HepG2 (cell line): Measurements from ENCODE around the gene RGL1. TPM values are rescaled to one million over a fixed set of nuclear protein-coding genes. Genes with fewer than 3 reads are reported as not detected.

Source experiments
- ATAC-seq: fragments of 200-7000 bp; cut with Tn5 transposase; 3 replicates; pipeline ENCODE4 v1.9.1; 2020; ENCODE audit warnings: mild to moderate bottlenecking, moderate library complexity
- BruUV-seq: library from RNA; stranded (reverse); fragments of 400-500 nt; replicated peaks from 2 replicates; lab custom pipeline; 2021; lab: Mats Ljungman, UMichigan
- CTCF ChIA-PET: fragments of 300-600 bp; formaldehyde crosslinking; extraction: SDS; loops from one replicate; lab custom pipeline; 2021; ENCODE audit warnings: low total read pairs, inconsistent platforms, low intra/inter-chr PET ratio; lab: Yijun Ruan, JAX
- POLR2A ChIA-PET: fragments of 350-600 bp; sonication (Branson Sonifier 250); formaldehyde crosslinking; loops from one replicate; lab custom pipeline; 2020; ENCODE audit warnings: antibody characterized with exemption, inconsistent platforms; lab: Yijun Ruan, JAX
- DNase-seq: peaks from one replicate; pipeline ENCODE4 v3.0.0-alpha.2; 2015; ENCODE audit warnings: low spot score
- FAIRE-seq: peaks from 3 replicates; lab custom pipeline; 2011; peaks lifted over from hg19 to GRCh38; lab: Jason Lieb, UNC
- H2AFZ ChIP-seq: one replicate; pipeline ENCODE4 v1.6.1; 2011; ENCODE audit warnings: low read length, inconsistent platforms
- H3K27ac ChIP-seq: fragments of 300-600 bp; 3 replicates; pipeline ENCODE4 v1.8.0; 2011; ENCODE audit warnings: mixed run types, mild to moderate bottlenecking, mixed read lengths, low read length, inconsistent platforms; ENCODE audit not compliant: insufficient read depth; ENCODE audit errors: extremely low read length
- H3K27me3 ChIP-seq, 2 experiments: fragments of 200-600 bp in 1 of 2; 2 replicates in 1 of 2; 3 replicates in 1 of 2; pipeline versions ENCODE4 v1.6.0 to v1.8.0; 2011; ENCODE audit warnings: low read length in 2 of 2, mild to moderate bottlenecking in 2 of 2, moderate library complexity in 2 of 2, inconsistent platforms in 1 of 2; ENCODE audit not compliant: insufficient read depth in 2 of 2, control insufficient read depth in 1 of 2
- H3K36me3 ChIP-seq, 2 experiments: fragments of 200-600 bp in 1 of 2; replicated peaks in 1 of 2; 2 replicates in 1 of 2; 3 replicates in 1 of 2; pipeline versions ENCODE4 v1.5.1 to v1.8.0; 2011; ENCODE audit warnings: low read length in 2 of 2, inconsistent platforms in 1 of 2; ENCODE audit not compliant: insufficient read depth in 2 of 2, control insufficient read depth in 1 of 2
- H3K4me1 ChIP-seq: 2 replicates; pipeline ENCODE4 v1.5.1; 2012; ENCODE audit warnings: low read length, inconsistent platforms; ENCODE audit not compliant: insufficient read depth
- H3K4me2 ChIP-seq: 2 replicates; pipeline ENCODE4 v1.6.0; 2011; ENCODE audit warnings: low read depth, low read length, inconsistent platforms
- H3K4me3 ChIP-seq, 3 experiments: fragments of 200-600 bp in 1 of 3; sonication (generic), shearing (Covaris generic) in 1 of 3; replicated peaks in 1 of 3; 2 replicates each; pipeline ENCODE4 v1.5.1; 2011 to 2016; ENCODE audit warnings: low read length in 3 of 3, inconsistent platforms in 2 of 3, low read depth in 2 of 3, mild to moderate bottlenecking in 2 of 3, control low read depth in 1 of 3, mixed read lengths in 1 of 3; ENCODE audit not compliant: insufficient read depth in 1 of 3
- H3K79me2 ChIP-seq: one replicate; pipeline ENCODE4 v1.6.1; 2011; ENCODE audit warnings: low read length, inconsistent platforms; ENCODE audit not compliant: insufficient read depth
- H3K9ac ChIP-seq: 2 replicates; pipeline ENCODE4 v1.6.0; 2011; ENCODE audit warnings: mild to moderate bottlenecking, low read depth, low read length, inconsistent platforms; ENCODE audit not compliant: insufficient read depth
- H3K9me3 ChIP-seq: 2 replicates; pipeline ENCODE4 v1.5.1; 2012; ENCODE audit warnings: mild to moderate bottlenecking, low read length
- H4K20me1 ChIP-seq: 2 replicates; pipeline ENCODE4 v1.6.0; 2011; ENCODE audit warnings: inconsistent platforms, mild to moderate bottlenecking, low read length, moderate library complexity; ENCODE audit not compliant: insufficient read depth
- KDM2A ChIP-seq: sonication (generic); formaldehyde crosslinking; IDR thresholded peaks from 2 replicates; pipeline ENCODE4 v1.4.0; 2020; ENCODE audit warnings: low read depth, missing genetic modification reagents, borderline replicate concordance
- KDM6A ChIP-seq: IDR thresholded peaks from 2 replicates; pipeline ENCODE4 v1.6.1; 2016; ENCODE audit warnings: low read depth
- NFRKB ChIP-seq: fragments of 450-650 bp; IDR thresholded peaks from 2 replicates; pipeline ENCODE4 v1.6.1; 2017
- ZNF619 ChIP-seq: sonication (generic); formaldehyde crosslinking; IDR thresholded peaks from 2 replicates; pipeline ENCODE4 v1.4.0; 2020; ENCODE audit warnings: mild to moderate bottlenecking, missing genetic modification reagents
- WGBS: methylation state at CpG from one replicate; pipeline ENCODE4 v1.1.6; 2017; ENCODE audit warnings: low lambda C conversion rate; 5-methylcytosine and 5-hydroxymethylcytosine counted together
- in situ Hi-C: cut with HindIII; loops from 2 replicates; pipeline ENCODE4 v1.10.0; 2017; ENCODE audit warnings: low pct_unique_long_range_greater_than_20kb; ENCODE audit not compliant: extremely low pct_ligation_motif_present
- intact Hi-C: fragments of 100-400 bp; cut with micrococcal nuclease; formaldehyde crosslinking; loops from one replicate; pipeline ENCODE4 v1.10.0; 2022; ENCODE audit not compliant: unreplicated experiment
- polyA plus RNA-seq, 8 experiments: library from polyadenylated mRNA; depleted of rRNA in 3 of 8; stranded (reverse) in 7 of 8; unstranded in 1 of 8; fragments of >200 nt; fragmentation: Illumina TruSeq in 4 of 8; extraction: Trizol in 4 of 8; gene quantifications; 2 replicates each; pipeline versions ENCODE4 v1.2.1 to v1.2.3, GENCODE V29; 2011 to 2016; ENCODE audit warnings: low read depth in 4 of 8, missing spikeins in 1 of 8, mixed read lengths in 1 of 8; ENCODE audit not compliant: insufficient read depth in 1 of 8
- total RNA-seq, 5 experiments: library from RNA; depleted of rRNA; stranded (reverse); fragments of >200 nt; fragmentation: Illumina TruSeq; extraction: Trizol; gene quantifications; 2 replicates each; pipeline ENCODE4 v1.2.3, GENCODE V29; 2016; ENCODE audit warnings: low read depth in 1 of 5
- TF ChIP-seq, protein P1 (sequence below): sonication (generic); formaldehyde crosslinking; conservative IDR thresholded peaks from 2 replicates; pipeline ENCODE4 v1.8.0; 2022; ENCODE audit warnings: low read depth, missing genetic modification reagents
- TF ChIP-seq, protein P2 (sequence below): sonication (generic); formaldehyde crosslinking; IDR thresholded peaks from 2 replicates; pipeline ENCODE4 v1.4.0; 2020; ENCODE audit warnings: missing genetic modification reagents
- TF ChIP-seq, protein P3 (sequence below): sonication (generic); formaldehyde crosslinking; IDR thresholded peaks from 2 replicates; pipeline ENCODE4 v1.5.1; 2020; ENCODE audit warnings: mild to moderate bottlenecking, missing genetic modification reagents, moderate library complexity

RGL1 gene
- total and polyA plus RNA-seq, 2 of the 13 experiments (the other 11 are each of a cell fraction or from before 2014, with no cell fraction given): 3.5 to 4.7 TPM

DNA sequence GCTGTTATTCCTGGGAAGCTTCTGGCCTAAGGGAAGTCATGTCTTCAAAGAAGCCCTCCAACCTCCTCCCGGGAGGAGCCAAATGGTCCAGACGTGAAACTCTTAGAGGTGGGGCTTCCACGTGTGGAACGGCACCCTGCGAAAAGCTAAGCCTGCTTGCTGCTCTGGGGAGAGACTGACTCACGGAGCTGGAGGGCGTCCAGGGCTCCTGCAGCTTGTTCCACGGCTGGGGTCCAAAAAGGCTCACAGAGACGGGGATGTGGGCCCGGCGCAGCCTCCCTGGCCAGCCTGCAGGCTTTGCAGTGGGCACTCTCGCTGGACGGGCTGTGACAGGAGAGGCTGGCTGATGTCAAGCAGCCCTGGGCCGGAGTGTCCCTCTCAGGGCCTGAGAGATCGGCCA is 127.5 kb downstream of the RGL1 start:
- Histone ChIP-seq H3K36me3 (no peaks in the 10 kb centered on the region), H3K79me2 (no peaks in the 10 kb centered on the region), H3K27me3 (no peaks in the 10 kb centered on the region), H3K4me1 (no peaks in the 10 kb centered on the region; the same call in 1 of the 2 replicates), H4K20me1 (no peaks in the 10 kb centered on the region), H3K27ac (no peak overlapping the region), H3K4me2 (no peak overlapping the region), H3K9ac (no peak overlapping the region), H3K9me3 (no peaks in the 10 kb centered on the region), H3K4me3 (no peak overlapping the region), H2AFZ (no peak overlapping the region)
- intact Hi-C loops: no loop called here
- FAIRE-seq (no peak), DNase-seq (no peak)
- in situ Hi-C loops: loop anchor here (25.0 kb wide), 1 partner anchor 280 kb away; no protein-coding TSS in a partner anchor
- BruUV-seq: no TSS peak
- POLR2A ChIA-PET: no interaction called here
- 42% methylated on average over 4 of the region's 15 CpGs for WGBS
- CTCF ChIA-PET: no interaction called here
- TF ChIP-seq NFRKB (no peak), KDM2A (CRISPR knock-in tag) (0 out of 2 replicates have a peak, but pooled peaks have one; percentile 9), ZNF619 (no peak), KDM6A (no peak)
- TF ChIP-seq, protein P1, sequence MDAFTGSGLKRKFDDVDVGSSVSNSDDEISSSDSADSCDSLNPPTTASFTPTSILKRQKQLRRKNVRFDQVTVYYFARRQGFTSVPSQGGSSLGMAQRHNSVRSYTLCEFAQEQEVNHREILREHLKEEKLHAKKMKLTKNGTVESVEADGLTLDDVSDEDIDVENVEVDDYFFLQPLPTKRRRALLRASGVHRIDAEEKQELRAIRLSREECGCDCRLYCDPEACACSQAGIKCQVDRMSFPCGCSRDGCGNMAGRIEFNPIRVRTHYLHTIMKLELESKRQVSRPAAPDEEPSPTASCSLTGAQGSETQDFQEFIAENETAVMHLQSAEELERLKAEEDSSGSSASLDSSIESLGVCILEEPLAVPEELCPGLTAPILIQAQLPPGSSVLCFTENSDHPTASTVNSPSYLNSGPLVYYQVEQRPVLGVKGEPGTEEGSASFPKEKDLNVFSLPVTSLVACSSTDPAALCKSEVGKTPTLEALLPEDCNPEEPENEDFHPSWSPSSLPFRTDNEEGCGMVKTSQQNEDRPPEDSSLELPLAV (CRISPR knock-in tag): no peak
- TF ChIP-seq, protein P2, sequence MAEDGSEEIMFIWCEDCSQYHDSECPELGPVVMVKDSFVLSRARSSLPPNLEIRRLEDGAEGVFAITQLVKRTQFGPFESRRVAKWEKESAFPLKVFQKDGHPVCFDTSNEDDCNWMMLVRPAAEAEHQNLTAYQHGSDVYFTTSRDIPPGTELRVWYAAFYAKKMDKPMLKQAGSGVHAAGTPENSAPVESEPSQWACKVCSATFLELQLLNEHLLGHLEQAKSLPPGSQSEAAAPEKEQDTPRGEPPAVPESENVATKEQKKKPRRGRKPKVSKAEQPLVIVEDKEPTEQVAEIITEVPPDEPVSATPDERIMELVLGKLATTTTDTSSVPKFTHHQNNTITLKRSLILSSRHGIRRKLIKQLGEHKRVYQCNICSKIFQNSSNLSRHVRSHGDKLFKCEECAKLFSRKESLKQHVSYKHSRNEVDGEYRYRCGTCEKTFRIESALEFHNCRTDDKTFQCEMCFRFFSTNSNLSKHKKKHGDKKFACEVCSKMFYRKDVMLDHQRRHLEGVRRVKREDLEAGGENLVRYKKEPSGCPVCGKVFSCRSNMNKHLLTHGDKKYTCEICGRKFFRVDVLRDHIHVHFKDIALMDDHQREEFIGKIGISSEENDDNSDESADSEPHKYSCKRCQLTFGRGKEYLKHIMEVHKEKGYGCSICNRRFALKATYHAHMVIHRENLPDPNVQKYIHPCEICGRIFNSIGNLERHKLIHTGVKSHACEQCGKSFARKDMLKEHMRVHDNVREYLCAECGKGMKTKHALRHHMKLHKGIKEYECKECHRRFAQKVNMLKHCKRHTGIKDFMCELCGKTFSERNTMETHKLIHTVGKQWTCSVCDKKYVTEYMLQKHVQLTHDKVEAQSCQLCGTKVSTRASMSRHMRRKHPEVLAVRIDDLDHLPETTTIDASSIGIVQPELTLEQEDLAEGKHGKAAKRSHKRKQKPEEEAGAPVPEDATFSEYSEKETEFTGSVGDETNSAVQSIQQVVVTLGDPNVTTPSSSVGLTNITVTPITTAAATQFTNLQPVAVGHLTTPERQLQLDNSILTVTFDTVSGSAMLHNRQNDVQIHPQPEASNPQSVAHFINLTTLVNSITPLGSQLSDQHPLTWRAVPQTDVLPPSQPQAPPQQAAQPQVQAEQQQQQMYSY (CRISPR knock-in tag): no peak
- TF ChIP-seq, protein P3, sequence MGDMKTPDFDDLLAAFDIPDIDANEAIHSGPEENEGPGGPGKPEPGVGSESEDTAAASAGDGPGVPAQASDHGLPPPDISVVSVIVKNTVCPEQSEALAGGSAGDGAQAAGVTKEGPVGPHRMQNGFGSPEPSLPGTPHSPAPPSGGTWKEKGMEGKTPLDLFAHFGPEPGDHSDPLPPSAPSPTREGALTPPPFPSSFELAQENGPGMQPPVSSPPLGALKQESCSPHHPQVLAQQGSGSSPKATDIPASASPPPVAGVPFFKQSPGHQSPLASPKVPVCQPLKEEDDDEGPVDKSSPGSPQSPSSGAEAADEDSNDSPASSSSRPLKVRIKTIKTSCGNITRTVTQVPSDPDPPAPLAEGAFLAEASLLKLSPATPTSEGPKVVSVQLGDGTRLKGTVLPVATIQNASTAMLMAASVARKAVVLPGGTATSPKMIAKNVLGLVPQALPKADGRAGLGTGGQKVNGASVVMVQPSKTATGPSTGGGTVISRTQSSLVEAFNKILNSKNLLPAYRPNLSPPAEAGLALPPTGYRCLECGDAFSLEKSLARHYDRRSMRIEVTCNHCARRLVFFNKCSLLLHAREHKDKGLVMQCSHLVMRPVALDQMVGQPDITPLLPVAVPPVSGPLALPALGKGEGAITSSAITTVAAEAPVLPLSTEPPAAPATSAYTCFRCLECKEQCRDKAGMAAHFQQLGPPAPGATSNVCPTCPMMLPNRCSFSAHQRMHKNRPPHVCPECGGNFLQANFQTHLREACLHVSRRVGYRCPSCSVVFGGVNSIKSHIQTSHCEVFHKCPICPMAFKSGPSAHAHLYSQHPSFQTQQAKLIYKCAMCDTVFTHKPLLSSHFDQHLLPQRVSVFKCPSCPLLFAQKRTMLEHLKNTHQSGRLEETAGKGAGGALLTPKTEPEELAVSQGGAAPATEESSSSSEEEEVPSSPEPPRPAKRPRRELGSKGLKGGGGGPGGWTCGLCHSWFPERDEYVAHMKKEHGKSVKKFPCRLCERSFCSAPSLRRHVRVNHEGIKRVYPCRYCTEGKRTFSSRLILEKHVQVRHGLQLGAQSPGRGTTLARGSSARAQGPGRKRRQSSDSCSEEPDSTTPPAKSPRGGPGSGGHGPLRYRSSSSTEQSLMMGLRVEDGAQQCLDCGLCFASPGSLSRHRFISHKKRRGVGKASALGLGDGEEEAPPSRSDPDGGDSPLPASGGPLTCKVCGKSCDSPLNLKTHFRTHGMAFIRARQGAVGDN (CRISPR knock-in tag): peak; percentile 10; the same call in 1 of the 2 replicates
- TF ChIP-seq, all 625 proteins: peak for 2
- ATAC-seq: peak; percentile 60
